Keratinocyte (primary cell): ENCODE results near the gene DNAH17.

Source experiments
- EZH2 ChIP-seq: IDR thresholded peaks from one replicate; pipeline ENCODE4 v1.6.1; 2012; ENCODE audit warnings: inconsistent platforms, mild to moderate bottlenecking, low read length, moderate library complexity
- TF ChIP-seq, protein P1 (sequence below), 3 experiments: IDR thresholded peaks in 1 of 3; conservative IDR thresholded peaks in 1 of 3; optimal IDR thresholded peaks in 1 of 3; 2 replicates in 2 of 3; 3 replicates in 1 of 3; pipeline versions ENCODE3 to v1.5.1; 2011; ENCODE audit warnings: low read length in 3 of 3, mild to moderate bottlenecking in 3 of 3, moderate library complexity in 2 of 3, control low read depth in 1 of 3, inconsistent platforms in 1 of 3; ENCODE audit not compliant: insufficient read depth in 2 of 3; ENCODE audit errors: extremely low read depth in 1 of 3

- TF ChIP-seq, protein P1, sequence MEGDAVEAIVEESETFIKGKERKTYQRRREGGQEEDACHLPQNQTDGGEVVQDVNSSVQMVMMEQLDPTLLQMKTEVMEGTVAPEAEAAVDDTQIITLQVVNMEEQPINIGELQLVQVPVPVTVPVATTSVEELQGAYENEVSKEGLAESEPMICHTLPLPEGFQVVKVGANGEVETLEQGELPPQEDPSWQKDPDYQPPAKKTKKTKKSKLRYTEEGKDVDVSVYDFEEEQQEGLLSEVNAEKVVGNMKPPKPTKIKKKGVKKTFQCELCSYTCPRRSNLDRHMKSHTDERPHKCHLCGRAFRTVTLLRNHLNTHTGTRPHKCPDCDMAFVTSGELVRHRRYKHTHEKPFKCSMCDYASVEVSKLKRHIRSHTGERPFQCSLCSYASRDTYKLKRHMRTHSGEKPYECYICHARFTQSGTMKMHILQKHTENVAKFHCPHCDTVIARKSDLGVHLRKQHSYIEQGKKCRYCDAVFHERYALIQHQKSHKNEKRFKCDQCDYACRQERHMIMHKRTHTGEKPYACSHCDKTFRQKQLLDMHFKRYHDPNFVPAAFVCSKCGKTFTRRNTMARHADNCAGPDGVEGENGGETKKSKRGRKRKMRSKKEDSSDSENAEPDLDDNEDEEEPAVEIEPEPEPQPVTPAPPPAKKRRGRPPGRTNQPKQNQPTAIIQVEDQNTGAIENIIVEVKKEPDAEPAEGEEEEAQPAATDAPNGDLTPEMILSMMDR (optimal IDR thresholded peaks at IDR 0.05 in 1 of 3, IDR thresholded peaks at IDR 0.05 in 1 of 3, conservative IDR thresholded peaks at IDR 0.05 in 1 of 3; ENCODE audit: extremely low read depth in 1 of 3, insufficient read depth in 2 of 3, low read length in 3 of 3): no peak
- no peak for TF ChIP-seq EZH2
Measured at GRCh38 chr17:78575340-78575739, 1.9 kb downstream of the DNAH17 start.
